Keratinocyte (primary cell): ENCODE results near the gene ZER1. TPM values are rescaled to one million over a fixed set of nuclear protein-coding genes. Genes with fewer than 3 reads are reported as not detected.
"Not testable (repeated sequence)": the region's sequence is repeated elsewhere in the genome, so short reads cannot be mapped to it uniquely, and the experiment has no call there.

Source experiments
- DNase-seq: peaks from one replicate; pipeline ENCODE4 v3.0.0-alpha.2; 2011; ENCODE audit warnings: low read depth, missing footprints, low spot score
- FAIRE-seq: peaks from 2 replicates; lab custom pipeline; 2011; peaks lifted over from hg19 to GRCh38; lab: Jason Lieb, UNC
- H2AFZ ChIP-seq: 2 replicates; pipeline ENCODE4 v1.6.0; 2012; ENCODE audit warnings: low read length, control low read depth, inconsistent platforms; ENCODE audit not compliant: control insufficient read depth
- H3K27ac ChIP-seq: 2 replicates; pipeline ENCODE4 v1.5.1; 2011; ENCODE audit warnings: low read length; ENCODE audit not compliant: control insufficient read depth, insufficient read depth
- H3K27me3 ChIP-seq: 3 replicates; pipeline ENCODE4 v1.6.0; 2011; ENCODE audit warnings: low read length; ENCODE audit not compliant: control insufficient read depth, insufficient read depth; ENCODE audit errors: extremely low read depth
- H3K36me3 ChIP-seq, 2 experiments: 2 replicates in 1 of 2; 3 replicates in 1 of 2; pipeline ENCODE4 v1.5.1; 2011; ENCODE audit warnings: low read length in 2 of 2, mild to moderate bottlenecking in 1 of 2; ENCODE audit not compliant: control insufficient read depth in 2 of 2, insufficient read depth in 2 of 2; ENCODE audit errors: extremely low read depth in 1 of 2
- H3K4me1 ChIP-seq: 3 replicates; pipeline ENCODE4 v1.5.1; 2011; ENCODE audit warnings: low read length; ENCODE audit not compliant: control insufficient read depth, insufficient read depth; ENCODE audit errors: extremely low read depth
- H3K4me2 ChIP-seq: 3 replicates; pipeline ENCODE4 v1.6.0; 2011; ENCODE audit warnings: low read depth, low read length; ENCODE audit not compliant: control insufficient read depth, insufficient read depth; ENCODE audit errors: extremely low read depth
- H3K4me3 ChIP-seq, 3 experiments: fragments of 200-600 bp in 1 of 3; sonication (generic) in 1 of 3; 2 replicates in 2 of 3; 3 replicates in 1 of 3; pipeline ENCODE4 v1.5.1; 2011 to 2016; ENCODE audit warnings: low read length in 3 of 3, mild to moderate bottlenecking in 3 of 3, control low read depth in 2 of 3, inconsistent platforms in 1 of 3, low read depth in 1 of 3, mixed read lengths in 1 of 3, mixed run types in 1 of 3, moderate library complexity in 1 of 3; ENCODE audit not compliant: control insufficient read depth in 2 of 3, insufficient read depth in 2 of 3; ENCODE audit errors: extremely low read depth in 1 of 3
- H3K79me2 ChIP-seq: 2 replicates; pipeline ENCODE4 v1.6.0; 2012; ENCODE audit warnings: low read length; ENCODE audit not compliant: control insufficient read depth, insufficient read depth
- H3K9ac ChIP-seq: 3 replicates; pipeline ENCODE4 v1.6.0; 2011; ENCODE audit warnings: low read length; ENCODE audit not compliant: control insufficient read depth, insufficient read depth; ENCODE audit errors: extremely low read depth
- H3K9me1 ChIP-seq: 3 replicates; pipeline ENCODE4 v1.6.0; 2011; ENCODE audit warnings: low read length; ENCODE audit not compliant: control insufficient read depth, insufficient read depth; ENCODE audit errors: extremely low read depth
- H3K9me3 ChIP-seq: 2 replicates; pipeline ENCODE4 v1.5.1; 2012; ENCODE audit warnings: low read depth, low read length; ENCODE audit not compliant: control insufficient read depth
- H4K20me1 ChIP-seq: 3 replicates; pipeline ENCODE4 v1.6.0; 2011; ENCODE audit warnings: low read length; ENCODE audit not compliant: control insufficient read depth, insufficient read depth; ENCODE audit errors: extremely low read depth
- EZH2 ChIP-seq: IDR thresholded peaks from one replicate; pipeline ENCODE4 v1.6.1; 2012; ENCODE audit warnings: inconsistent platforms, mild to moderate bottlenecking, low read length, moderate library complexity
- dilution Hi-C: fragments of 300-500 bp; cut with MboI; formaldehyde crosslinking; loops from one replicate; pipeline ENCODE4 v1.7.0; 2020; ENCODE audit warnings: low sequenced_read_pairs; ENCODE audit not compliant: extremely low pct_ligation_motif_present
- polyA plus RNA-seq, 5 experiments: library from polyadenylated mRNA; depleted of rRNA in 3 of 5; stranded (reverse) in 3 of 5; stranded (forward) in 1 of 5; unstranded in 1 of 5; fragments of >200 nt; gene quantifications; 1 replicate in 1 of 5; 2 replicates in 3 of 5; 3 replicates in 1 of 5; pipeline versions ENCODE4 v1.2.1 to v1.2.3, GENCODE V29; 2011 to 2012; ENCODE audit warnings: missing spikeins in 2 of 5, low read depth in 1 of 5, low replicate concordance in 1 of 5
- TF ChIP-seq, protein P1 (sequence below), 3 experiments: IDR thresholded peaks in 1 of 3; conservative IDR thresholded peaks in 1 of 3; optimal IDR thresholded peaks in 1 of 3; 2 replicates in 2 of 3; 3 replicates in 1 of 3; pipeline versions ENCODE3 to v1.5.1; 2011; ENCODE audit warnings: low read length in 3 of 3, mild to moderate bottlenecking in 3 of 3, moderate library complexity in 2 of 3, control low read depth in 1 of 3, inconsistent platforms in 1 of 3; ENCODE audit not compliant: insufficient read depth in 2 of 3; ENCODE audit errors: extremely low read depth in 1 of 3

The ZER1 gene
- polyA plus RNA-seq, 1 donor (not counting 4 experiments of a cell fraction or from before 2014, with no cell fraction given) = 14.9 TPM

DNA sequence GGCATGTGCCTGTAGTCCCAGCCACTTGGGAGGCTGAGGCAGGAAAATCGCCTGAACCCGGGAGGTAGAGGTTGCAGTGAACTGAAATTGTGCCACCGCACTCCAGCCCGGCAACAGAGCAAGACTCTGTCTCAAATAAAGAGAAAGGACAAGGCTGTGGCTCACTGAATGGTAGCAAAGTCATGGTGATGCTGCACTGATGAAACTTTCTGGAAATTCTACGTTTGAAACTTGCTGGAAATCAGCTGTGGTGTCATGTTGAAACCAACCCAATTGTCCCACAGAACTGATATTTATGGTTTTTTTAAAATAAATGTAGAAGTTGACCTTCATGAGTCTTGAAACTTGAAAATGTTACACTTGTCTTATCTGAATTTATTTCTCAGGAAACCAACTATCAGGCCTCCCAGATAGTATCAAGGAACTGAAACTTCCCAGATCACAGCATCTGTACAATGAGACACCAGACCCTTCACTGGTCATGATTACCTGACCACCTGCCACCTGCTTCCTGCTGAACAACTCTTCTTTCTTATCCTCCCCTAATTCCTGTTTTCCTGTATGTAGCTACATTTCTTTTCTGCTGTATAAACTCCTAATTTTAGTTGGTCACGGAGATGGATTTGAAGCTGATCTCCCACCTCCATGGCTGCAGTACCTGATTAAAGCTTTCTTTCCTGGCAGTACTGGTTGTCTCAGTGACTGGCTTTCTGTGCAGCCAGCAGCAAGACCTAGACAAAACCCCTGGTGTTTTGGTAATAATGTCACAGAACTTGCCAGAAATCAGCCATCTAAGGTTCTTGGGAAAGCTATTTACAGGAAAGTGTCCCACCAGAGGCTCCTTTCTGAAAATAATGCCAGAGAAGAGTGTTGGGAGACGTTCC lies 9.7 kb upstream of the ZER1 start:
- Histone ChIP-seq H2AFZ (no peak overlapping the region), H3K4me1 (no peaks in the 10 kb centered on the region), H3K4me2 (no peak overlapping the region), H3K27ac (no peak overlapping the region), H3K4me3 (no peak overlapping the region), H3K9me1 (no peaks in the 10 kb centered on the region), H3K36me3 (no peaks in the 10 kb centered on the region), H3K79me2 (no peaks in the 10 kb centered on the region), H3K27me3 (no peaks in the 10 kb centered on the region), H3K9ac (no peak overlapping the region), H4K20me1 (no peaks in the 10 kb centered on the region), H3K9me3 (no peaks in the 10 kb centered on the region)
- TF ChIP-seq, protein P1, sequence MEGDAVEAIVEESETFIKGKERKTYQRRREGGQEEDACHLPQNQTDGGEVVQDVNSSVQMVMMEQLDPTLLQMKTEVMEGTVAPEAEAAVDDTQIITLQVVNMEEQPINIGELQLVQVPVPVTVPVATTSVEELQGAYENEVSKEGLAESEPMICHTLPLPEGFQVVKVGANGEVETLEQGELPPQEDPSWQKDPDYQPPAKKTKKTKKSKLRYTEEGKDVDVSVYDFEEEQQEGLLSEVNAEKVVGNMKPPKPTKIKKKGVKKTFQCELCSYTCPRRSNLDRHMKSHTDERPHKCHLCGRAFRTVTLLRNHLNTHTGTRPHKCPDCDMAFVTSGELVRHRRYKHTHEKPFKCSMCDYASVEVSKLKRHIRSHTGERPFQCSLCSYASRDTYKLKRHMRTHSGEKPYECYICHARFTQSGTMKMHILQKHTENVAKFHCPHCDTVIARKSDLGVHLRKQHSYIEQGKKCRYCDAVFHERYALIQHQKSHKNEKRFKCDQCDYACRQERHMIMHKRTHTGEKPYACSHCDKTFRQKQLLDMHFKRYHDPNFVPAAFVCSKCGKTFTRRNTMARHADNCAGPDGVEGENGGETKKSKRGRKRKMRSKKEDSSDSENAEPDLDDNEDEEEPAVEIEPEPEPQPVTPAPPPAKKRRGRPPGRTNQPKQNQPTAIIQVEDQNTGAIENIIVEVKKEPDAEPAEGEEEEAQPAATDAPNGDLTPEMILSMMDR (optimal IDR thresholded peaks at IDR 0.05 in 1 of 3, IDR thresholded peaks at IDR 0.05 in 1 of 3, conservative IDR thresholded peaks at IDR 0.05 in 1 of 3; ENCODE audit: extremely low read depth in 1 of 3, insufficient read depth in 2 of 3, low read length in 3 of 3) = no peak
- no peak for TF ChIP-seq EZH2
- no peak for FAIRE-seq
- no peak for DNase-seq
- dilution Hi-C loops = no loop called here

DNA sequence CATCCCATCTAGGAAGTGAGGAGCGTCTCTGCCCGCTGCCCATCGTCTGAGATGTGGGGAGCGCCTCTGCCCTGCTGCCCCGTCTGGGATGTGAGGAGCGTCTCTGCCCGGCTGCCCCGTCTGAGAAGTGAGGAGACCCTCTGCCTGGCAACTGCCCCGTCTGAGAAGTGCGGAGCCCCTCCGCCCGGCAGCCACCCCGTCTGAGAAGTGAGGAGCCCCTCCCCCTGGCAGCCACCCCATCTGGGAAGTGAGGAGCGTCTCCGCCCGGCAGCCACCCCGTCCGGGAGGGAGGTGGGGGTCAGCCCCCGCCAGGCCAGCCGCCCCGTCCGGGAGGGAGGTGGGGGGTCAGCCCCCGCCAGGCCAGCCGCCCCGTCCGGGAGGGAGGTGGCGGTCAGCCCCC lies 8.4 kb upstream of the ZER1 start:
- H3K36me3 ChIP-seq, H2AFZ ChIP-seq, DNase-seq, H3K4me3 ChIP-seq, H3K79me2 ChIP-seq, H3K4me1 ChIP-seq, H3K4me2 ChIP-seq, H3K27me3 ChIP-seq, H3K27ac ChIP-seq, H3K9ac ChIP-seq, H3K9me1 ChIP-seq, H4K20me1 ChIP-seq, dilution Hi-C loops, FAIRE-seq, H3K9me3 ChIP-seq: not testable (repeated sequence)
